Measurements from ENCODE around the gene LCE2C. TPM values are rescaled to one million over a fixed set of nuclear protein-coding genes. Genes with fewer than 3 reads are reported as not detected.
"Not testable (repeated sequence)": the region's sequence is repeated elsewhere in the genome, so short reads cannot be mapped to it uniquely, and the experiment has no call there.

Gene LCE2C
- total and polyA plus RNA-seq, 12 donors = not detected

- intact Hi-C loops (cut with DNase I) = no loop called here
- Histone ChIP-seq H3K27ac (no peak overlapping the region), H3K27me3 (no peaks in the 10 kb centered on the region), H3K4me3 (no peak overlapping the region), H3K4me1 (replicated peaks in 1 of 2) (no peaks in the 10 kb centered on the region), H3K9me3 (replicated peaks in 1 of 3) (no peaks in the 10 kb centered on the region), H3K36me3 (replicated peaks in 1 of 2) (no peaks in the 10 kb centered on the region)
- TF ChIP-seq POLR2A (IDR thresholded peaks at IDR 0.05) = no peak
- TF ChIP-seq, protein P1, sequence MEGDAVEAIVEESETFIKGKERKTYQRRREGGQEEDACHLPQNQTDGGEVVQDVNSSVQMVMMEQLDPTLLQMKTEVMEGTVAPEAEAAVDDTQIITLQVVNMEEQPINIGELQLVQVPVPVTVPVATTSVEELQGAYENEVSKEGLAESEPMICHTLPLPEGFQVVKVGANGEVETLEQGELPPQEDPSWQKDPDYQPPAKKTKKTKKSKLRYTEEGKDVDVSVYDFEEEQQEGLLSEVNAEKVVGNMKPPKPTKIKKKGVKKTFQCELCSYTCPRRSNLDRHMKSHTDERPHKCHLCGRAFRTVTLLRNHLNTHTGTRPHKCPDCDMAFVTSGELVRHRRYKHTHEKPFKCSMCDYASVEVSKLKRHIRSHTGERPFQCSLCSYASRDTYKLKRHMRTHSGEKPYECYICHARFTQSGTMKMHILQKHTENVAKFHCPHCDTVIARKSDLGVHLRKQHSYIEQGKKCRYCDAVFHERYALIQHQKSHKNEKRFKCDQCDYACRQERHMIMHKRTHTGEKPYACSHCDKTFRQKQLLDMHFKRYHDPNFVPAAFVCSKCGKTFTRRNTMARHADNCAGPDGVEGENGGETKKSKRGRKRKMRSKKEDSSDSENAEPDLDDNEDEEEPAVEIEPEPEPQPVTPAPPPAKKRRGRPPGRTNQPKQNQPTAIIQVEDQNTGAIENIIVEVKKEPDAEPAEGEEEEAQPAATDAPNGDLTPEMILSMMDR (IDR thresholded peaks at IDR 0.05) = no peak
- no peak for DNase-seq
- WGBS, 4 donors = 39 to 46% (median 42%) methylated on average over 2 of the region's 2 CpGs
These were observed 2.1 kb upstream of the LCE2C start for GRCh38 chr1:152673016-152673415.

GRCh38 chr1:152679459-152679858, 4.4 kb downstream of the LCE2C start:
- H3K4me3 ChIP-seq = no peak overlapping the region
- H3K27ac ChIP-seq = no peak overlapping the region
- 70 to 79% (median 76%) methylated on average over 6 of the region's 6 CpGs for WGBS, 4 donors
- DNase-seq = no peak
- H3K36me3 ChIP-seq (replicated peaks in 1 of 2) = no peaks in the 10 kb centered on the region
- intact Hi-C loops (cut with DNase I) = no loop called here
- H3K9me3 ChIP-seq (replicated peaks in 1 of 3) = no peaks in the 10 kb centered on the region
- no peaks in the 10 kb centered on the region for H3K27me3 ChIP-seq
- TF ChIP-seq POLR2A (IDR thresholded peaks at IDR 0.05) = no peak
- TF ChIP-seq, protein P1 (IDR thresholded peaks at IDR 0.05) = no peak
- H3K4me1 ChIP-seq (replicated peaks in 1 of 2) = no peaks in the 10 kb centered on the region

- WGBS, 4 donors = 54 to 72% (median 66%) methylated on average over 2 of the region's 2 CpGs
- Histone ChIP-seq H3K27ac (no peak overlapping the region), H3K36me3 (replicated peaks in 1 of 2) (no peaks in the 10 kb centered on the region), H3K9me3 (replicated peaks in 1 of 3) (no peaks in the 10 kb centered on the region), H3K4me3 (no peak overlapping the region), H3K27me3 (peaks cover 6% of the 10 kb centered on the region), H3K4me1 (replicated peaks in 1 of 2) (no peaks in the 10 kb centered on the region)
- no peak for DNase-seq
- TF ChIP-seq, protein P1 (IDR thresholded peaks at IDR 0.05) = no peak
- intact Hi-C loops (cut with DNase I) = no loop called here
These were observed 6.5 kb downstream of the LCE2C start for GRCh38 chr1:152681616-152682015.

- intact Hi-C loops (cut with DNase I) = no loop called here
- Histone ChIP-seq H3K36me3 (replicated peaks in 1 of 2) (no peaks in the 10 kb centered on the region), H3K27me3 (peaks cover 6% of the 10 kb centered on the region), H3K9me3 (replicated peaks in 1 of 3) (no peaks in the 10 kb centered on the region), H3K4me3 (no peak overlapping the region), H3K4me1 (replicated peaks in 1 of 2) (no peaks in the 10 kb centered on the region), H3K27ac (no peak overlapping the region)
- no peak for DNase-seq
- TF ChIP-seq POLR2A (IDR thresholded peaks at IDR 0.05) = no peak
- TF ChIP-seq, protein P1 (IDR thresholded peaks at IDR 0.05) = no peak
These were observed 8.8 kb downstream of the LCE2C start for GRCh38 chr1:152683846-152684245.

GRCh38 chr1:152685823-152686222, 10.7 kb downstream of the LCE2C start, which contains the start of gene LCE2B:
LCE2B (plus strand) TSS chr1:152686123; CDS start chr1:152686844, 721 bp downstream.
- not testable (repeated sequence) for DNase-seq

More at GRCh38 chr1:152685823-152686222, 10.7 kb downstream of the LCE2C start, which contains the start of gene LCE2B:
- H3K4me3 ChIP-seq; H3K27ac ChIP-seq; H3K36me3 ChIP-seq (replicated peaks in 1 of 2); intact Hi-C loops (cut with DNase I); H3K4me1 ChIP-seq (replicated peaks in 1 of 2); H3K27me3 ChIP-seq; H3K9me3 ChIP-seq (replicated peaks in 1 of 3): not testable (repeated sequence)
- WGBS, 4 donors = 41 to 81% (median 56%) methylated on average over 2 to 4 of the region's 4 CpGs

All from adrenal gland (tissue), 12 donors.